HL-60 (cell line): ENCODE results near the gene ICA1.

Source experiments
- CTCF ChIP-seq: IDR thresholded peaks from one replicate; pipeline ENCODE4 v1.5.1; 2011; ENCODE audit warnings: low read length, control low read depth, inconsistent platforms; ENCODE audit not compliant: insufficient read depth
- REST ChIP-seq: IDR thresholded peaks from 2 replicates; pipeline ENCODE4 v1.6.1; 2012; ENCODE audit warnings: low read depth; ENCODE audit not compliant: insufficient replicate concordance

GRCh38 chr7:8121243-8121642, 140.7 kb downstream of the ICA1 start:
- TF ChIP-seq CTCF, result no peak
- TF ChIP-seq REST, result no peak
